Posterior cingulate gyrus (tissue), 11 donors: ENCODE data around the gene IGFALS.

Experiments used
- DNase-seq, 10 donors: peaks; one replicate each; pipeline versions ENCODE4 v3.0.0 to v3.0.0-alpha.2; 2020 to 2021; ENCODE audit warnings: mixed read lengths in 3 of 10
- intact Hi-C: fragments of 100-400 bp; cut with DNase I; formaldehyde crosslinking; loops from one replicate; pipeline ENCODE4 v1.15.1; 2023

The IGFALS gene

GRCh38 chr16:1793578-1794220 lies at the start of gene IGFALS:
TSS of gene IGFALS (minus strand) at chr16:1793705. CDS start at chr16:1793652, 53 bp downstream.
- DNase-seq = peak in 3 of 10 donors; percentile 23 to 82 (median 52)
- intact Hi-C loops = no loop called here

GRCh38 chr16:1839554-1839953 lies 46.0 kb upstream of the IGFALS start:
- intact Hi-C loops = no loop called here
- DNase-seq = no peak

GRCh38 chr16:1834096-1834495 lies 40.6 kb upstream of the IGFALS start:
- intact Hi-C loops = no loop called here
- DNase-seq = no peak

DNA sequence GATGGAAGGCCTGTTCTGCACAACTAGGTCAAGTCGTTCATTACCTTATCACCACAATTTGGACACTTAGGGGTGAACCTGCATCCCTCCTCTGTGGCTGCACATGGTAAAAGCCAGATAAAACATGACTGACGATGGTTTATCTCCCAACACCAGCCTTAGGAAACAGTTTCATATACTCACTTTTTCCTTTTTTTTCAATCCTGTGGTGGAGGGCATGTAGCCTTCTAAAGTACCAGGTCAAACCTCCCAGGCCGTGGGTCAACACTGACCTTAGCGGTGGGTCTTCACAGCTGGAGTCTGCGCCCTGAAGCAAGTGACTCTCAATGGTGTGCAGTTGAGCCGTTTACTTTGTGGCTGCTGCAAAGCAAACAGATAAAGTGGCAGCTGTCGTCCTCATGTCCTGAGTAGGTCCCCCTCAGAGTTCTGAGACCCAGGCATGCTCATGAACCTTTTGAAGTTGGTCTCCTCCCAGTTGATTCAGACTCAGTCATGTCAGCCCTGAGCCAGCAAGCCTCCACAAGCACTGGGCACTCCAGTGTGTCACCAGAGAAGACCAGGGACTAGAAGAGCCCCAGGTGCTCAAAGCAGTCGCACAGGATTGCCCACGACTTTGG lies 39.4 kb upstream of the IGFALS start:
- no peak for DNase-seq
- intact Hi-C loops = no loop called here

- intact Hi-C loops = no loop called here
- no peak for DNase-seq
Observed at GRCh38 chr16:1831186-1832075, 37.9 kb upstream of the IGFALS start.

DNA sequence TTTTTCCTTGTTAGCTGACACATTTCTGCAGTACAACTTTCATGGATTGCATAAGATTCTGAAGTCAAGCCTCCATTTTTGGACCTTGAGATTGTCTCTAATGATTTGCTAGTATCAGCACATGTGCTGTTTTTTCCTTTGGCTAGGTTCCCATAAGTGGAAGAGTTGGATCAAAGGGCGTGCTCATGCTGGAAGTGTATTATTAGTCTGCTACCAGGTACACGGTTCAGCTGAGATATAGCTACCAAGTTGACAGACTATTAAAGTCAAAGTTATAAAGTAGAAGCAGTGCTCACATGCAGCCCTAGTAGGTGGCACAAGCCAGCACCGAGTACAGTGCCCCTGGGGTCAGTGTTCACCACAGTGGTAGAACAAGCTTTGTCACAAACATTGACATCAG lies 36.7 kb upstream of the IGFALS start:
- no peak for DNase-seq
- intact Hi-C loops = no loop called here

DNA sequence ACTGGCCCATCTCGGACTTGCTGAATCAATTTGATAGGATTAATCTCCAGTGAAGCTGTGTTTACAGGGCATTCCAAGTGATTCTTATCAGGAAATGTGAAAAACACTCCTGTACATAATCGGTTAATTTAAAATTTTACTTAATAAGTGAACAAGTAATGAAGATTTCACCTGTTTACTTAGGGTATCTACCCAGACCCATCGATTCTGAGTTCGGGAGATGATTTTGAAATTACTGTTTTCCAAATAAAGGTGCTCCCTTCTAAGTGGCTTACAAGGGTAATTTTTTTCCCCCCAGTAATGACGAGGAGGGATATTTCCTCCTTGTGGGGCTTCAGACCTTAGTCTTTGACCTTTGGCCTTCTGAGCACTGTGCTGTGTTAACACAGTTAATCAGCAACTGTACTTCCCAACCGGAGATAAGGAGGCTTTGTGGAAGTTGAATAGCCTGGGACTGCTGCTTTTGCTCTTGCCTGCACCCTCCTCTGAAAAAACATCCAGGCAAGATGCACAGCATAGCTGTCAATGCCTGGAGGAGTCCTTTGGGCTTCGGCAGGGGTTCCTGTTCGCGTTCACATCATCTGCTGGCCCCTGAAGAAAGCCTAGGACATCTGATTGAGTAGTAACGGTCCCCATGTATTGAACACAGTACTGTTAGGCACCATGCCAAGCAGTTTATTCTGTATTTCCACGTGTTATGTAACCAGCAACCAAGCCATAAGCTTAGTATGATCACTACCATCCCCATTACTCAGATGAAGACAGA lies 35.3 kb upstream of the IGFALS start:
- DNase-seq = no peak
- intact Hi-C loops = loop anchor here (5.0 kb wide), 1 partner anchor 57 kb away; the partner anchor contains the start of genes EME2, MRPS34 and NME3

- peak; percentile 91 to 99 (median 95) for DNase-seq
- intact Hi-C loops = loop anchor here (5.0 kb wide), 1 partner anchor 55 kb away; the partner anchor contains the start of genes EME2, MRPS34 and NME3
Observed at GRCh38 chr16:1826691-1827573, 33.4 kb upstream of the IGFALS start, which contains the start of the genes FAHD1 and HAGH. TSS of gene FAHD1 (plus strand) at chr16:1827206. CDS start at chr16:1827239, 33 bp downstream. TSS of gene HAGH (minus strand) at chr16:1826825. CDS start at chr16:1826787, 38 bp downstream.

DNA sequence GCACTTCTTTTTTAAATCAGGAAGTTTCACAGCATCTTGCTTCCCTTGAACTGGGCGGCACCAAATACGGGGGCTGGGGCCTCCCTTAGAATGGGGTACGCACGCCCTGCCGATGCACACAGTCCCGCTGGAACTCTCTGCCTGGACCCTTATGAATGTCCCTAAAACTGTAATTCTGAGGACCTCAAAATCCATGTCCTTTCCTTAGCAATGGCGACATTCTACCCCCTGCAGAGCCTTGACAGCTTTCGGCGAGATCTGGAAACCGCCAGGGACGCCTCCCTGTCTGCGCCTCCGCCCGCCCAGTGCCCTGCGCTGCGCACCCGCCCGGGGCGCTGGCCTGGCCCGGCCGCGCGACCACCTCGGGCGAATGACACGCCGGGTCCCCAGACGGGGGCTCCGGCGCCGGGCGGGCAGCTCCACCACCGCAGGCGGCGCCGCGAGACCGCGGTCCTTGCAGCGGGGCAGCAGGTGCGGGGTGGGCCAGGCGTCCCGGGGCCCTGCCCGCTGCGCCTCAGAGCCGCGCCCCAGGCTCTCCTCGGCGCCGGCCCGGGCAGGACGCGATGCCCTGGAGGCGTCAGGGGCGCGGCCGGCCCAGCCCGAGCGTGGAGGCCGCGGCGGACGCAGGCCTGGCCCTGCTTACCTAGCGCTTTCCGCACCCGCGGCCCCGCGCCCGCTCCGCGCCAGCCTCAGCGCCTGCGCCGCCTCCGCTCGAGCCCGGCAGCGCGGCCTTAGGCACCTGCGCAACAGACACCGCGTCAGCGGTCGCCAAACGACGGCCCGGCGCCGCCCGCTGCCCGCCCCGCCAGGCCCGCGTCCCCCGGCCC lies 32.6 kb upstream of the IGFALS start:
- peak in 7 of 10 donors; percentile 31 to 94 (median 57) for DNase-seq
- intact Hi-C loops = loop anchor here (5.0 kb wide), 1 partner anchor 54 kb away; the partner anchor contains the start of genes EME2, MRPS34 and NME3

DNA sequence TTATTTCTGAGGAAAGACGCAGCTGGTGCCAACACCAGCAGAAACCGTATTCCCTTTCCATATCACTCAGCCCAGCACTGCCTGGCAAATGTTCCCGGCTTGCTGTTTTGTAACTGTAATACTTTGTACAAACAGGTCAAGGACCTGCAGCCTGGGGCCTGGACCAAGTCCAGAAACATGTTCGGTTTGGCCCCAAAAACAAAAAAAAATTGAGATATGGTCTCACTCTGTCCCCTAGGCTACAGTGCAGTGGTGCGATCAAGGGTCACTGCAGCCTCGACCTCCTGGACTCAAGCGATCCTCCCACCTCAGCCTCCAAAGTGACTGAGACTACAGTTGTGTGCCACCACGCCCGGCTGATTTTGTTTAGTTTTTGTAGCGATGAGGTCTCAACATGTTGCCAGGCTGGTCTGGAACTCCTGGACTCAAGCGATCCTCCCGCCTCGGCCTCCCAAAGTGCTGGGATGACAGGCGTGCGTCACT lies 31.9 kb upstream of the IGFALS start:
- no peak for DNase-seq
- intact Hi-C loops = loop anchor here (5.0 kb wide), 1 partner anchor 53 kb away; the partner anchor contains the start of genes EME2, MRPS34 and NME3

DNA sequence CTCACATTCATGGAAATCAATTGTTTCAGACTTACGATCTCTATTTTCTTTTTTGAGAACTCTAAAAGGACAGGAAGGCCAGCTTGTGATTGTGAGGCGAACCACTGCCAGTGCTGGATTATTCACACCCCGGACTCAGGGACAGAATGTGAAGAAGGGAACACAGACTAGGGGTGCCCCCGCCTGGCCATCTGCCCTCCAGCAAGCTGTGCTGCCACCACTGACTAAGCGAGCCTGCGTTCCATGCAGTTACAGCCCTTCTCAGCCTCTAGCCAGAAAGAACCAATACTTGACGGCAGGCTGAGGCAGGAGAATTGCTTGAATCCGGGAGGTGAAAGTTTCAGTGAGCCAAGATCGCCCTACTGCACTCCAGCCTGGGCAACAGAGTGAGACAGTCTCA lies 30.3 kb upstream of the IGFALS start:
- intact Hi-C loops = no loop called here
- peak; percentile 26 to 94 (median 70) for DNase-seq

- DNase-seq = no peak
- intact Hi-C loops = no loop called here
Observed at GRCh38 chr16:1822801-1823200, 29.3 kb upstream of the IGFALS start.

- DNase-seq = peak in 2 of 10 donors; percentile 73 to 77
- intact Hi-C loops = no loop called here
Observed at GRCh38 chr16:1821861-1822611, 28.5 kb upstream of the IGFALS start.

GRCh38 chr16:1820946-1821290 lies 27.4 kb upstream of the IGFALS start:
- DNase-seq = peak in 1 of 10 donors; percentile 62
- intact Hi-C loops = no loop called here

GRCh38 chr16:1820096-1820945 lies 26.8 kb upstream of the IGFALS start:
- intact Hi-C loops = no loop called here
- no peak for DNase-seq

DNA sequence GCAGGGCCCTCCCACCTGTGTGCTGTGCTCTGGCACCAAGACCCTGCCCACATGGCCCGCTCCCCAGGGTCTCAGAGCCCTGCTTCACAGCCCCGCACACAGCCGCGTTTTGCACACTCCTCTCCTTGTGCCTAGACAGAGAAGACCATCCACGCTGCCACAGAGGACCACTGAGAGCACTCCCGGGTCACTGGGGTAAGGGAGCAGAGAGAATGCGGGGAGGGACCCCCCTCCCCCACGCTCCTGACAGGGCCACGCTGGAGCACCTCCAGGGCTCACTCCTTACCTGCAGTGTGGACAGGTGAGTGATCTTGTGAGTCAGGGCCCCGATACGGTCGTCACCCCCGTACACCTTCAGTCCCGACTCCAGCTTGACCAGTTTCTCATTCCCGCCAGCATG lies 26.1 kb upstream of the IGFALS start:
- intact Hi-C loops = no loop called here
- DNase-seq = peak in 1 of 10 donors; percentile 54
